GM19324 (cell line): ENCODE measurements around the gene LECT2.

Experiments used
- ATAC-seq: cut with Tn5 transposase; IDR thresholded peaks from one replicate; pipeline ENCODE4 v1.9.1; 2021; ENCODE audit warnings: mild to moderate bottlenecking, moderate library complexity; ENCODE audit not compliant: unreplicated experiment, low FRiP score

The LECT2 gene

GRCh38 chr5:135942202-135942771, 12.5 kb downstream of the LECT2 start:
- ATAC-seq: no peak

DNA sequence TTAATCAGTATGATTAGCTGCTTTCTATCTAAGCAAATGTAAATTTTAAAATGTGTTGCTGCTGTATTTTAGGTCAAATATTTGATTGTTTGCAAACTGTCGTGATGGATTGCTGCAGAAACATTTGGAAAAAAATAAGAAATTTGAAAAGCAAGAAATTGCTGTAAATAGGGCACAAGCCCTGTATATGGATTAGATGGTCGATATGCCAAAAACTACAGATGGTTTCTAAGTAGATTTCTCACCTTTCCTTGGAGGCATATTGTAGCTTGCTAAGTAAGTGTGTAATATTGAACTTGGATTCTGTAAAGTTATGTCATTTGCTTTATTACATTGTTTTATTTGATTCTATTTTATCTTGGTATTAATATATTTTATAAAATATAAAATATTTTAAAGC, 13.1 kb downstream of the LECT2 start:
- ATAC-seq: no peak

GRCh38 chr5:135937245-135937911, 17.4 kb downstream of the LECT2 start:
- no peak for ATAC-seq

GRCh38 chr5:135934939-135935338, 19.8 kb downstream of the LECT2 start:
- ATAC-seq: no peak

DNA sequence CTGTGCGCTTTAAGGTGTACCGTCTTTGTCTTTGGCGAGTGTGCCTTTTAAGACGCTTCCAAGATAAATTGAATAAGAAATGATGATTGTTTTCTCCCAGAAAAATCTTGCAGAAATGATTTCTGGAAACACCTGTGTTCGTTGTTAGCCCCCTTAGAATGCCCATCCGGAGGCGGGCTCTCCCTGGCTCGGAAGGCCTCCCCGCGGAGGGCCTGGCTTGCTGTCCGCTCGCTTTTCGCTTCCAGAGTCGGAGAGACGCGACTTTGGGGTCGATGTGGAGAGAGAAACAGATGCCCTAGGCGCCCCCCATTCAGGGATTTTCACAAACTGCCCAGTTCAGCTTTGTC, 23.9 kb downstream of the LECT2 start:
- no peak for ATAC-seq

GRCh38 chr5:135930029-135930948, 24.5 kb downstream of the LECT2 start:
- no peak for ATAC-seq

- no peak for ATAC-seq
Measured at GRCh38 chr5:135921388-135921787, 33.4 kb downstream of the LECT2 start.

DNA sequence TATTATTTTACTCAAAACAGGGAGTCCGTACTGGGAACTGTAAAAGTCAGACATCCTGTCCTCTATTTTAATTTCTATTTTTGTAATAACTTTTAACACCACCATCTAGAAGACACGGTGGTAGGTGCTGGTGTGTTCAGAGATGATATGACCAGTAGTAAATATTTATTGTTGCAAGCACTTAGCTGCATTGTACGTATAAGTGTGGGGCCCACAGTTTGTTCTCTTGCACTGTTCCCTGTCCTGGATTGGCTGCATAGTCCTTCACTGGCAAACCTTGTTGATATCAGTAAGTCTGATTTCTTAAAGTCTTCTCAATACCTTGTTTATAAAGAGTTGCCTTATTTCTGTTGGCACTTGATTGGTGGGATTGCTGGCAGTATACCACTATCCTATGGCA, 34.6 kb downstream of the LECT2 start:
- ATAC-seq: no peak

- no peak for ATAC-seq
Measured at GRCh38 chr5:135916638-135917263, 38.0 kb downstream of the LECT2 start.

- no peak for ATAC-seq
Measured at GRCh38 chr5:135915466-135916001, 39.2 kb downstream of the LECT2 start.

- no peak for ATAC-seq
Measured at GRCh38 chr5:135913713-135914626, 40.8 kb downstream of the LECT2 start.

DNA sequence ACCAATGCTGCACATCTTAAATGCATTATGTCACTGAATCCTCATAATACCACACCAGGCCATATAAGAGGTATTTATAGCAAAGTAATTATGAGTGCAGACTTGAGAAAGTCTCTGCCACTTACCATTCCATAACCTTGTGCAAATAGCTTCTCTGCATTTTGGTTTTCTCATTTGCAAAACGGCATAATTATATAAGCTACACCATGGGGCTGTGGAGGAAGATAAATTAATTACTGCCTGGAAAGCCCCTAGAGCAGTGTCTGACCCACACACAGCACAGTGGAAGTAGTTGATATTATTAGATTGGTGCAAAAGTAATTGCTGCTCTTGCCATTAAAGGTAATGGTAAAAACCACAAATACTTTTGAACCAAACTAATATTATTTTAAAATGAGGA, 49.6 kb downstream of the LECT2 start:
- ATAC-seq: no peak

- no peak for ATAC-seq
Measured at GRCh38 chr5:135901633-135902032, 53.1 kb downstream of the LECT2 start.

- ATAC-seq: no peak
Measured at GRCh38 chr5:135900276-135900675, 54.5 kb downstream of the LECT2 start.

DNA sequence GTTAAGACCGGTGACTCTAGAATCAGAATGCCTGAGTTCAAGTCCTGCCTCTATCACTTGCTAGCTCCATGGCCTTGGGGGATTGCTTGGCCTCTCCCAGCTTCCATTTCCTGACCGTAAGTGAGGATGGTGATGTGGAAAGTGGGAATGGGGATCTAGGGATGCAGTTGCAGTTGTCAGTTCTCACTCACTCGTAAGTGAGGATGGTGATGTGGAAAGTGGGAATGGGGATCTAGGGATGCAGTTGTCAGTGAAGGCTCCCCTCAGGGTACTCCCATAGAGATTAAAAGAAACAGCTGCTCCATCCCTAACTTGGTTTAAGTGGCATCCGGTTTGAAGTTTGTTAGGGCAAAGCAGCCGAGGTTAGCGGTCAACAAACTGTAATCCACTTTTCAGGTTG, 56.1 kb downstream of the LECT2 start:
- no peak for ATAC-seq
